ENCODE data around the gene PIK3R5.

The PIK3R5 gene

DNA sequence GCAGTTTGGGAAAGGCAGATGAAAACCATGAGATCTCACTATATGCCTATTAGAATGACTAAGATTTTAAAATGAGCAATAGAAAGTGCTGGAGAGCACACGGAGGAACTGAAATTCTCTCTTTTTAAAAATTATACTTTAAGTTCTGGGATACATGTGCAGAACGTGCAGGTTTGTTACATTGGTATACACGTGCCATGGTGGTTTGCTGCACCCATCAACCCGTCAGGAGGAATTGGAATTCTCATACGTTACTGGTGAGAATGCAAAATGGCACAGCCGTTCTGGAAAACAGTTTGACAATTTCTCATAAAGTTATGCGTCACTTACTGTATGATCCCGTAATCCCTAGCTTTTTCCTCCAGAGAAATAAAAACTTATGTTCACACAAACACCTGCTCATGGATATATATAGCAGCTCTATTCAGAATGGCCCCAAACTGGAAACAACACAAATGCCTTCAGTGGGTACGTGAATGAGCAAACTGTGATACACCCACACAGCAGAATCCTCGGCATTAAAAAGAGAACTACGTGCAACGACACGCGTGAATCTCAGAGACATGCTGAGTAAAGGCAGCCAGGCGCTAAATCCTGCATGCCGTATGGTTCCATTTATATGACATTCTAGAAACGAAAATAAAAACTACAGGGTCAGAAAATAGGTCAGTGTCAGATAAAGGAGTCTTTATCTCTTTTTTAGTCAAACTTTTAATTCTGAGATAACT is 109.9 kb downstream of the PIK3R5 start:
- H3K9me3 Mint-ChIP-seq, result no peaks in the 10 kb centered on the region
- no peak overlapping the region for H3K27ac Mint-ChIP-seq
- H3K27me3 Mint-ChIP-seq (ENCODE audit: low read depth), result no peaks in the 10 kb centered on the region
- peaks cover 11% of the 10 kb centered on the region for H3K36me3 Mint-ChIP-seq (ENCODE audit: low read depth)
- no peak overlapping the region for H3K4me3 Mint-ChIP-seq
- H3K4me1 Mint-ChIP-seq (ENCODE audit: low read depth), result peaks cover 26% of the 10 kb centered on the region

DNA sequence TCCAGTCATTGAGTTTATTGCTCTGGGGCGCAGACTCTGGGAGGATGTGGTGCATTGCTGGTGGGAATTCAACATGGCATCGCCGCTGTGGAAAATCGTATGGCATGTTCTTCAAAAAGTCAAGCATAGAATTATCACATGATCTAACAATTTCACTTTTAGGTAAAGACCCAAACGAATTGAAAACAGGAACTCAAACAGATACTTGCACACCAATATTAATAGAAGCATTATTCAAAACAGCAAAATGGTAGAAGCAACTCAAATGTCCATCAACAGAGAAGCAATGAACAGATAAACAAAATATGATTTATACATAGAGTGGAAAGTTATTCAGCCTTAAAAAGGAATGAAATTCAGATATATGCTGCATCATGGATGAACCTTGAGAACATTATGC is 113.9 kb downstream of the PIK3R5 start:
- Mint-ChIP-seq H3K9me3 (no peaks in the 10 kb centered on the region), H3K27ac (no peak overlapping the region), H3K27me3 (ENCODE audit: low read depth) (no peaks in the 10 kb centered on the region), H3K4me1 (ENCODE audit: low read depth) (peaks cover 3% of the 10 kb centered on the region), H3K4me3 (no peak overlapping the region), H3K36me3 (ENCODE audit: low read depth) (peaks cover 11% of the 10 kb centered on the region)

DNA sequence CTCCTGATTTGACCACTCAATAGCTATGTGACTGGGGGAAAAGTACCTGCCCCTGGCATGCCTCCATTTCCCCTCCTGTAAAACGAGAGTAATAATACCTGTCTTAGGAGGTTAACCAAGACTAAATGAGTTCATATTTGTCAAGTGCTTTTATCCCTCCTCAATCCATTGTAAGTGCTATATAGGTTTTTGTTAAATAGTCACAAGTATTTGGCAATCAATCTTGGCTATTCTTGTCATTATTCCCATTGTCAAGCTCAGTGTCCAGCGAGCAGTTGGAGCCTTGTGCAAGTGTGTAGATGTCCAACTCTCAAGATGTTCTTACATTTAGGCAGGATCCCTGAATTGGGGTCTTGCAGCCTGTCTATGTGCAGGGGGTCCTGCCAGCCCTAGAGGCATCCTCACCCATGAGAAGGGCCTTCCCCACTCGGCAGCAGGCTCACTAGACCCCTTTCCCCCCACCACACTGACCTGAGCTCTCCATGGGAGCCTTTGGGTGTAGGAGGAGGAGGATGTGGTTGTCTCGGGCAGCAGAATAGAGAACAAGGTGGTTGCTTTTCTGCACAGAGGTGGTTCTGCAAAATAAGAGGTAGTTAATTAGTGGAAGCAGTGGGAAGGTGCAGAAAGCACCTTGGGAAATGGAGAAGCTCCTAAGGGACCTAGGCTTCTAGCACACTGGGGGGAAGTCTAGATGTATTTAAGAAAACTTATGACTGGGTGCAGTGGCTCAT is 116.0 kb downstream of the PIK3R5 start:
- Mint-ChIP-seq H3K27me3 (ENCODE audit: low read depth) (no peaks in the 10 kb centered on the region), H3K4me1 (ENCODE audit: low read depth) (peaks cover 2% of the 10 kb centered on the region), H3K9me3 (no peaks in the 10 kb centered on the region), H3K36me3 (ENCODE audit: low read depth) (peaks cover 14% of the 10 kb centered on the region), H3K4me3 (no peak overlapping the region), H3K27ac (no peak overlapping the region)

DNA sequence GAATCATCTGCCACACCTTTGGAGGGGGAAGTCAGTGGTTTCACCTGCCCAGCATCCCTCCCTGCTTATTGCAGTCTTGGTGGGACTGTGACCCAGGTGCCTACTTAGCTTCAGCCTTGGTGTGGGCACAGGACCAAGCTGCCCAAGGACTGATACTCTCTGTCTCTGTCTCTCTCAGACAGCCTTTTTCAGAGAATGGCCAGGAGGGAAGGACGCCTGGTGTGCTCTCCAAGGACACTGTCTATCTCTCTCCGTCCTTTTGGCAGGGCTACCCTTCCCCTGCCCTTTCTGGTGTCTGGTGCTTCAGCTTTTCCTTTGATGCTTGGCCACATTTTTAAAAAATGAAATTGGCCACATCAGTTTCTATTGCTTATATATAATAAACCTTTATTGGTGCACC is 117.6 kb downstream of the PIK3R5 start:
- Mint-ChIP-seq H3K4me3 (no peak overlapping the region), H3K4me1 (ENCODE audit: low read depth) (peaks cover 2% of the 10 kb centered on the region), H3K27ac (no peak overlapping the region), H3K9me3 (no peaks in the 10 kb centered on the region), H3K36me3 (ENCODE audit: low read depth) (peaks cover 14% of the 10 kb centered on the region), H3K27me3 (ENCODE audit: low read depth) (no peaks in the 10 kb centered on the region)

DNA sequence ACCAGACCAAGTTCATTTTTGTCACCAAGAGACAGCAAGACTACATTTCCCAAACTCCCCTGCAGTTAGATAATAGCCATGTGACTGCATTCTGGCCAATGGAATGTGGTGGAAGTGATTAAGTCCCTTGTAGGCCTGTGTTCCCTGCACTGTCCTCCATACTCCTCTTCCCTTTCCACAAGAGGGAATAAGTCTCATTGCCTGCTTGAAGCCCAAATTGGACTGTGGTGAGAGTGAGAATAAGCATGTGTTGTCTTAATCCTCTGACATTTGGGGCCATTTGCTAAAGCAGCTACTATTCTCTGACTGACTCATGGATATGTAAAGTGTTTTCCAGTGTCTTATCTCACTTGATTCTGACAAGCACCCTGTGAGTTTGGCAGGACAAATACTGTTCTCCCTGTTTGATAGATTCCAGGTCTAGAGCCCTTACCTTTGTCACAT is 118.7 kb downstream of the PIK3R5 start:
- Mint-ChIP-seq H3K27ac (no peak overlapping the region), H3K27me3 (ENCODE audit: low read depth) (no peaks in the 10 kb centered on the region), H3K9me3 (no peaks in the 10 kb centered on the region), H3K36me3 (ENCODE audit: low read depth) (peaks cover 12% of the 10 kb centered on the region), H3K4me3 (no peak overlapping the region), H3K4me1 (ENCODE audit: low read depth) (peaks cover 2% of the 10 kb centered on the region)

DNA sequence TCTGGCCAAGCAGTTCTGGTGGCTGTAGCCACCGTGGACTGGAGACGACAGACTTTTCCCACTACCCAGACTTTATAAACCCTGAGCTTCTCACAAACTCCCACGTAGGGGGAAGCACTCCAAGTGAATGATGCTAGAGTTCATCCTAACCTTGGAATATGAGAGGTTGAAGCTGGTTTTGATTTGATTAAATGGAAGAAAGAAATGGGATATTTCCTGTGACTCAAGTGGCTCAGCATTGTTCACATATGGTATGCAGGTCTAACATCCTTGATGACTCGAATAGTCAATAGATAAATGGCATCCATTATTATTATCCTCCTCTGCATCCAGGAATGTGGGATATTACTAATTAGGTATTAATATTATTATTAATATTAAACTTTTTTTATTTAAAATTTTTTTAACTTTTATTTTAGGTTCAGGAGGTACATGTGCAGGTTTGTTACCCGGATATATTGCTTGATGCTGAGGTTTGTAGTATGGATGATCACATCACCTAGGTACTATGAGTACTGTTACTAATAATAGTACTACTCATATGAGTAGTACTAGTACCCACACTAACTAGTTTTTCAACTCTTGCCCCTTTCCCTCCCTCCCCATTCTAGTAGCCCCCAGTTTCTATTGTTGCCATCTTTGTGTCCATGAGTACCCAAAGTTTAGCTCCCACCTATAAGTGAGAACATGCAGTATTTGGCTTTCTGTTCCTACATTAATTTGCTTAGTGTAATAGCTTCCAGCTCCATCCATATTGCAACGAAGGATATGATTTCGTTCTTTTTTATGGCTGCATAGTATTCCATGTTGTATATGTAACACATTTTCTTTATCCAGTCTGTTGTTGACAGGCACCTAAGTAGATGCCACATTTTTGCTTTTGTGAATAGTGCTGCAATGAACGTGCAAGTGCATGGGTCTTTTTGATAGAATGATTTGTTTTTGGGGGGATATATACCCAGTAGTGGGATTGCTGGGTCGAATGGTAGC is 121.0 kb downstream of the PIK3R5 start:
- H3K36me3 Mint-ChIP-seq (ENCODE audit: low read depth), result peaks cover 11% of the 10 kb centered on the region
- no peaks in the 10 kb centered on the region for H3K9me3 Mint-ChIP-seq
- no peaks in the 10 kb centered on the region for H3K4me1 Mint-ChIP-seq (ENCODE audit: low read depth)
- no peak overlapping the region for H3K4me3 Mint-ChIP-seq
- no peak overlapping the region for H3K27ac Mint-ChIP-seq
- H3K27me3 Mint-ChIP-seq (ENCODE audit: low read depth), result no peaks in the 10 kb centered on the region

DNA sequence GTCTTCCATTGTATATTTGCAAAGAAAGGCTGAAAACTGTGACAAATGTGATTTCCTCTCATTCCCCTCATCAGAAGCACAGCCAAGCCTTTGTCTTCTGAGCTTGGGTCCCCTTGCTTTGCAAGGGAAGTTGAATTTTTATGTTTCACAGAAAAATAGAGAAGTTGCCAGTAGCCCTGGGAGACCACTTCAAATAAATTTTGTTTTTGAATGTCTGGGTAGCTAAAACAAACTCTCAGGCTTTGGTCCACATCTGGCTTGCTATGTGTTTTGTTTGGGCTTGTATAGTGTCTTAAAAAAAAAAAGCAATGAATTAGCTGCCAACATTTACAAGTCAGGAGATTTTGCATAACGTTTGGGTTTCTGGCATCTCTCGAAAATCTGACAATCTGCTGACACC is 122.2 kb downstream of the PIK3R5 start:
- H3K27ac Mint-ChIP-seq, result no peak overlapping the region

DNA sequence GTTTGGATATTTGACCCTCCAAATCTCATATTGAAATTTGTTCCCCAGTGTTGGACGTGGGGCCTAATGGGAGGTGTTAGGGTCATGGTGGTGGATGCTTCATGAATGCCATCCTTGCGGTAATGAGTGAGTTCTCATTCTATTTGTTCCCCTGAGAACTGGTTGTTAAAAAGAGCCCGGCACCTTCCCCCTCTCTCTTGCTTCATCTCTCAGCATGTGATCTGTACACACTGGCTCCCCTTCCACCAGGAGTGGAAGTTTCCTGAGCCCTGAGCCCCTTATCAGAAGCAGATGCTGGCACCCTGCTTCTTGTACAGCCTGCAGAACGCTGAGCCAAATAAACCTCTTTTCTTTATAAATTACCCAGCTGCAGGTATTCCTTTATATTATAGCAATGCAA is 123.7 kb downstream of the PIK3R5 start:
- Mint-ChIP-seq H3K27me3 (ENCODE audit: low read depth) (no peaks in the 10 kb centered on the region), H3K27ac (no peak overlapping the region), H3K9me3 (no peaks in the 10 kb centered on the region), H3K4me3 (no peak overlapping the region), H3K4me1 (ENCODE audit: low read depth) (no peaks in the 10 kb centered on the region), H3K36me3 (ENCODE audit: low read depth) (peaks cover 10% of the 10 kb centered on the region)

More for the DNA sequence above, 122.2 kb downstream of the PIK3R5 start:
- Mint-ChIP-seq H3K4me1 (ENCODE audit: low read depth) (no peaks in the 10 kb centered on the region), H3K27me3 (ENCODE audit: low read depth) (no peaks in the 10 kb centered on the region), H3K9me3 (no peaks in the 10 kb centered on the region), H3K36me3 (ENCODE audit: low read depth) (peaks cover 9% of the 10 kb centered on the region), H3K4me3 (no peak overlapping the region)

DNA sequence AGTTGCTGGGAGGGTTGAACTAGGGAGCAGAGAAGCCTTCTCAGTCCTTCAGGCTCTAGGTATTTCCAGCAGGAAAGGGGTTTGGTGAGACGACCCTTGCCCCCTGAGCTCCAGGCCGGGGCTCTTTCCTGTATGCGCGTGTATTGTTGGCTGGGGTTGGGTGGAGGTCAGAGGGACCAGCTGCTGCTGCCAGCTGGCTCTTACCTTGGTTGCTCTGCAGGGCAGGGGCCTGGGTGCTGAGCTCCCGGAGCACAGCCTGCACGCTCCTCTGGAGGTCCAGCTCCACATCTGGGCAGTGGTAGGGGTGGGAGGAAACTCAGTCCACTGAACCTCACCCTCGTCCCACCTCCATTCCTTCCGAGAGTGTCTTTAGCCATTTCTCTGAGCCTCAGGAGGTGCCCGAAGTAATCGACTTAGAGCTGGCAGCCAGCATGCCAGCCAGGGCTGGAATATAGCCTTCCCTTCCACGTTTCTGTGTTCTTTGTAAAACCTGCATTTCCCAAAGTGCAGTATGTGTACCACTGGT is 126.0 kb downstream of the PIK3R5 start:
- H3K27ac Mint-ChIP-seq, result no peak overlapping the region
- peaks cover 3% of the 10 kb centered on the region for H3K36me3 Mint-ChIP-seq (ENCODE audit: low read depth)
- no peaks in the 10 kb centered on the region for H3K9me3 Mint-ChIP-seq
- no peak overlapping the region for H3K4me3 Mint-ChIP-seq
- no peaks in the 10 kb centered on the region for H3K4me1 Mint-ChIP-seq (ENCODE audit: low read depth)
- no peaks in the 10 kb centered on the region for H3K27me3 Mint-ChIP-seq (ENCODE audit: low read depth)

DNA sequence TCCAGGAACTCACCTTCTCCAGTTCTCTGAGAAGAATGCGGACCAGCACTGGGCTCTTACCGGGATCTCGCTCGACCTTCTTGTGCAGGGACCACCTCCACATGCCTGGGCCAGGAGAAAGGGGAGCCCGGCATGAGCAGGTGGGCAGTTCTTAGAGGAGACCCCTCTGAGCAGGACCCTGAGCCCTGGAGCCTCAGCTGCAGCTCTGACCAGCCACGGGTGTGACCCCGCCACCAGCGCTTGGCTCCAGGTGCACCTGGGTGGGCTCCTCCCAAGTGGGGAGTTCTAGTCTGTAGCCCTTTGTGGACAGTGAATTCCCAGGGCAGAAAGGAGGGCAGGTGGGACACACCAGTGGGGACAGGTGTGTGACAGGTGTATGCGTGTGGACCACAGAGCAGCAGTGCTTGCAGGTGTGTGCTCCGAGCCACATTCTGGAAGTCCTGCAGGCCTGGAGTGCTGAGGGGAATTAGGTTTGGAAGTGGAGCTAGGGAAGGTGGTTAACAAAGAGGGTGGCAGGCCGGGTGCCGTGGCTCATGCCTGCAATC is 126.9 kb downstream of the PIK3R5 start:
- Mint-ChIP-seq H3K4me3 (no peak overlapping the region), H3K27ac (no peak overlapping the region), H3K9me3 (no peaks in the 10 kb centered on the region), H3K27me3 (ENCODE audit: low read depth) (no peaks in the 10 kb centered on the region), H3K36me3 (ENCODE audit: low read depth) (peaks cover 4% of the 10 kb centered on the region), H3K4me1 (ENCODE audit: low read depth) (no peaks in the 10 kb centered on the region)

DNA sequence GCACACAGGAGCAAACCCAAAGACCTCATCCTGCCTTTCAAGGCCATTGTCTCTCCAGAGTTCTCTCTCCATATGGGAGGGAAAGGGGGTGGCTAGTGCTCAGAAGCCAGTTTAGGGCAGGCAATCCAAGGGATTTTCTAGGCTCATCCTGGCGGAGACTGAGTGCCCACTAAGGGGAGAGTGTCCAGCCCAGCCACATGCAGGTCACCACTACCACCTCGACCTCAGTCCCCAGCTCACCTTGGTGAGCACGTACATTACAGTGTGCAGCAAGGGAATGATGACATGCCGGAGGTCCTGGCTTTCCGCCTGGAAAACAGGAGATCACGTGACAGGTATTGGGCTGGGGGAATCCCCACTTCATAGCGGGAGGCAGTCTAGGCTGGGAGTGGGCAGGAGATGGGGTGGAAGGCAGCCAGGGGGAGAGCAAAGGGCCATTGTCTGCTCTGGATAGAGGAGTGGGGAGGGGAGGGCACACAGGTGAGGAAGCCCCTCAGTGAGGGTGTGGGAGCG is 127.9 kb downstream of the PIK3R5 start:
- Mint-ChIP-seq H3K36me3 (ENCODE audit: low read depth) (peaks cover 4% of the 10 kb centered on the region), H3K9me3 (no peaks in the 10 kb centered on the region), H3K27ac (no peak overlapping the region), H3K4me1 (ENCODE audit: low read depth) (no peaks in the 10 kb centered on the region), H3K4me3 (no peak overlapping the region), H3K27me3 (ENCODE audit: low read depth) (no peaks in the 10 kb centered on the region)

DNA sequence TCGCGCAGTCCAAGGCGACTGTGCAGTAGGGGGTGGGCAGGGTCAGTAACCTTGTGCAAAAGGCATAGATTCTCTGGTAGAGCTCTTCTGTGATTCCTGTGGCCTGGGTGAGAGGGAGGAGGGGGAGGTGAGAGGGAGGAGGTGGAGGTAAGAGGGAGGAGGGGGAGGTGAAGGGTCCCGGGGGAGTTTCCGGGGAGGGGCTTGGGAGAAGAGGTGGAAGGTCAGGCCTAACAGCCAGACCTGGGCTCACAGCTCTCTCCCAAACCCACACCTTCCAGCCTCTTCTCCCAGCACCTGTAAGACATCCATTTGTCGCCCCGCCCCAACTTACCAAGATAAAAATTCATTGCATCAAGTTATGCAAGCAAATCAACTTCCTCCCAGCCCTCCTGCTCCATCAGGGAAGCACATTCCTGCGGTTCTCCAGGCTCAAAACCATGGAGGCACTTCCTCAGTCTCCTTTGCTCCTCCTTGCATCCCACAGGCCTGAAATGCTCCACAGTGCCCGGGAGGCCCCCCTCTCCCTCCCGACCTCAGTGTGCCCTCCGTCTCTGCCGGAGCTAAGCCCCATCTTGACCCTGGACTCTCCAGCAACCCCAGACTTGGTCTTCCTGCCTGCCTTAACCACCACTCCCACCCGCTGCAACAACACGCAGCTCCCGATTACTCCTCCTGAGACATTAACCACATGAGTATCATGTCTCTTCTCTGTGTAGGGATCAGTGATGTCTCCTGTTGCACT is 128.5 kb downstream of the PIK3R5 start:
- H3K9me3 Mint-ChIP-seq, result no peaks in the 10 kb centered on the region
- H3K4me3 Mint-ChIP-seq, result no peak overlapping the region
- H3K4me1 Mint-ChIP-seq (ENCODE audit: low read depth), result no peaks in the 10 kb centered on the region
- no peak overlapping the region for H3K27ac Mint-ChIP-seq
- H3K27me3 Mint-ChIP-seq (ENCODE audit: low read depth), result no peaks in the 10 kb centered on the region
- peaks cover 4% of the 10 kb centered on the region for H3K36me3 Mint-ChIP-seq (ENCODE audit: low read depth)

DNA sequence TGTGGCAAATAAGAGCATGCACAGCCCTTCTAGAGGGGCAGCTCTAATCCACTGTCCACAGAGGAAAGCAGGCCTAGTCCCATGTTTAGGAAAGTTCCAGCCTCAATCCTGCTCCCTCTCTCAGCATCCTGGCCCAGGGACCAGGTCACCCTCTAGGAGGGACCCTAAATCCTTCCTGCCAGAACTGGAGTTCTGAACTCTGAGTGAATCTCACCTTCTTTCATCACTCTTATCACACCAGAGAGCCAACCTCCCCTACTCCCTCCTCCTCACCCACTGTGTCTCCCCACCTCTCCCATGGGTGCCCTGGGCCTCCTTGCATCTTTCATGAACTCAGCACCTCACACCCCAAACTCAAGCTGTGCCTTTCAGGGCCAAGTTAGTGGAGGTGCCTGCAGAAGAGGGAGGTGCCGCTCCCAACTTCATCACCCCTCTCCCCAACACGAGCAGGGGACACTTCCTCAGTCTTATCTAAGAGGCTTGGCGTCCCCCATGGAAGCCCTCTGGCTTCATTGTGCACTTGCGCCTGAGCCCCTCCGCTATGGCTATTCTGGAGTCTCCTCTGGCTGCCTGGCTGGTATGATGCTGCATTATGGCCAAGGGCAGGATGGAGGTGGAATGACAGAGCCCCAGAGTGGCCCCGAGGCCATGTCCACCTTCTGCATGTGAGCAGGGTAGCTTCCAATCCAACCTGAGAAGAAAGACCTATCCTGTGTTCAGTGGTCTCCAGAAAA is 129.7 kb downstream of the PIK3R5 start:
- no peaks in the 10 kb centered on the region for H3K4me1 Mint-ChIP-seq (ENCODE audit: low read depth)
- no peak overlapping the region for H3K27ac Mint-ChIP-seq
- no peaks in the 10 kb centered on the region for H3K9me3 Mint-ChIP-seq
- H3K36me3 Mint-ChIP-seq (ENCODE audit: low read depth), result peaks cover 4% of the 10 kb centered on the region
- no peak overlapping the region for H3K4me3 Mint-ChIP-seq
- H3K27me3 Mint-ChIP-seq (ENCODE audit: low read depth), result no peaks in the 10 kb centered on the region
